Caco-2 (cell line): ENCODE measurements around the gene EXOC1. TPM values are rescaled to one million over a fixed set of nuclear protein-coding genes. Genes with fewer than 3 reads are reported as not detected.

Experiments
- BruUV-seq: library from RNA; stranded (reverse); fragments of 400-500 nt; replicated peaks from 2 replicates; lab custom pipeline; 2021; lab: Mats Ljungman, UMichigan
- CTCF ChIA-PET: fragments of 300-600 bp; sonication (Branson Sonifier 250); formaldehyde crosslinking; loops from one replicate; lab custom pipeline; 2022; ENCODE audit warnings: antibody characterized with exemption; lab: Charles Lee
- POLR2A ChIA-PET: fragments of 300-600 bp; sonication (Branson Sonifier 250); formaldehyde crosslinking; loops from one replicate; lab custom pipeline; 2022; ENCODE audit warnings: antibody characterized with exemption; lab: Charles Lee
- DNase-seq, 2 experiments: peaks; one replicate each; pipeline versions ENCODE4 v3.0.0 to v3.0.0-alpha.2; 2020 to 2022
- H3K27me3 ChIP-seq: replicated peaks from 2 replicates; pipeline ENCODE4 v1.6.0; 2011; ENCODE audit warnings: low read length; ENCODE audit not compliant: control insufficient read depth, insufficient read depth
- H3K36me3 ChIP-seq: 2 replicates; pipeline ENCODE4 v1.5.1; 2011; ENCODE audit warnings: low read length; ENCODE audit not compliant: control insufficient read depth, insufficient read depth
- H3K4me1 ChIP-seq: fragments of 250-450 bp; sonication (Bioruptor Pico); 2 replicates; pipeline ENCODE4 v1.5.1; 2020; ENCODE audit warnings: mild to moderate bottlenecking
- H3K4me3 ChIP-seq: 2 replicates; pipeline ENCODE4 v1.5.1; 2011; ENCODE audit warnings: low read depth, mild to moderate bottlenecking, control low read depth, low read length
- H3K9me3 ChIP-seq: fragments of 250-450 bp; sonication (Bioruptor Pico); 2 replicates; pipeline ENCODE4 v1.5.1; 2020; ENCODE audit warnings: mild to moderate bottlenecking, moderate library complexity
- H3K27ac Mint-ChIP-seq: one replicate; pipeline ENCODE4 v1.8.0; 2022; ENCODE audit warnings: mixed read lengths; ENCODE audit not compliant: unreplicated experiment
- H3K27me3 Mint-ChIP-seq: one replicate; pipeline ENCODE4 v1.8.0; 2022; ENCODE audit warnings: mixed read lengths; ENCODE audit not compliant: insufficient read depth, unreplicated experiment
- H3K36me3 Mint-ChIP-seq: one replicate; pipeline ENCODE4 v1.8.0; 2022; ENCODE audit warnings: mild to moderate bottlenecking, mixed read lengths; ENCODE audit not compliant: insufficient read depth, unreplicated experiment
- H3K4me1 Mint-ChIP-seq: one replicate; pipeline ENCODE4 v1.8.0; 2022; ENCODE audit warnings: low read depth, mixed read lengths; ENCODE audit not compliant: unreplicated experiment
- H3K4me3 Mint-ChIP-seq: one replicate; pipeline ENCODE4 v1.8.0; 2022; ENCODE audit warnings: mild to moderate bottlenecking, moderate library complexity, mixed read lengths; ENCODE audit not compliant: unreplicated experiment
- H3K9me3 Mint-ChIP-seq: one replicate; pipeline ENCODE4 v1.8.0; 2022; ENCODE audit warnings: mixed read lengths; ENCODE audit not compliant: unreplicated experiment
- intact Hi-C: fragments of 100-400 bp; cut with micrococcal nuclease; formaldehyde crosslinking; loops from one replicate; pipeline ENCODE4 v1.10.0; 2022; ENCODE audit not compliant: unreplicated experiment
- total RNA-seq: library from RNA; stranded (reverse); gene quantifications from 2 replicates; pipeline ENCODE4 v1.2.3, GENCODE V29; 2022
- TF ChIP-seq, protein P1 (sequence below), 2 experiments: fragments of 200-600 bp in 1 of 2; IDR thresholded peaks; 1 replicate in 1 of 2; 2 replicates in 1 of 2; pipeline versions ENCODE4 v1.5.1 to v1.8.0; 2011 to 2022; ENCODE audit warnings: antibody characterized with exemption in 1 of 2, control low read depth in 1 of 2, inconsistent platforms in 1 of 2, low read depth in 1 of 2, low read length in 1 of 2, mild to moderate bottlenecking in 1 of 2, moderate library complexity in 1 of 2; ENCODE audit not compliant: insufficient read depth in 1 of 2, severe bottlenecking in 1 of 2, unreplicated experiment in 1 of 2

The EXOC1 gene
- total RNA-seq, 1 experiment from 2014 or later, result 19.9 TPM

DNA sequence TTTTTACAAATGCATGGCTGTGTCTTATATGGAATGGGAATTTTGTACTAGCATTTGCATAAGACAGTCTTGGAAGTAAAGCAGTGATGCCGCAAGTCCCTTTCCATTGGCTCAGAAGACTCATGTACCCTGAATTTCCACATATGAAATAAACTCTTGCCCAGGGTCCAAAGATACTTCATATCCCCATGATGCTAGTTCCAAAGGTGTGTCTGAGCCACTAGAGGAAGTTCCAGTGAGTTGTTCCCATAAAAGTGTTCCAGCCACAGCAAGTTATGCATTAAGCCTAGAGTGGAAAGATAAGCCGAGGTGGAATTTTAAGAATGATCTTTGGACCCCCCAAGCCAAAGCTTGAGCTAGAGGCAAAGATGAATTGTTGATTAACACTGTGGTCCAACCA, 86.0 kb downstream of the EXOC1 start:
- TF ChIP-seq, protein P1, sequence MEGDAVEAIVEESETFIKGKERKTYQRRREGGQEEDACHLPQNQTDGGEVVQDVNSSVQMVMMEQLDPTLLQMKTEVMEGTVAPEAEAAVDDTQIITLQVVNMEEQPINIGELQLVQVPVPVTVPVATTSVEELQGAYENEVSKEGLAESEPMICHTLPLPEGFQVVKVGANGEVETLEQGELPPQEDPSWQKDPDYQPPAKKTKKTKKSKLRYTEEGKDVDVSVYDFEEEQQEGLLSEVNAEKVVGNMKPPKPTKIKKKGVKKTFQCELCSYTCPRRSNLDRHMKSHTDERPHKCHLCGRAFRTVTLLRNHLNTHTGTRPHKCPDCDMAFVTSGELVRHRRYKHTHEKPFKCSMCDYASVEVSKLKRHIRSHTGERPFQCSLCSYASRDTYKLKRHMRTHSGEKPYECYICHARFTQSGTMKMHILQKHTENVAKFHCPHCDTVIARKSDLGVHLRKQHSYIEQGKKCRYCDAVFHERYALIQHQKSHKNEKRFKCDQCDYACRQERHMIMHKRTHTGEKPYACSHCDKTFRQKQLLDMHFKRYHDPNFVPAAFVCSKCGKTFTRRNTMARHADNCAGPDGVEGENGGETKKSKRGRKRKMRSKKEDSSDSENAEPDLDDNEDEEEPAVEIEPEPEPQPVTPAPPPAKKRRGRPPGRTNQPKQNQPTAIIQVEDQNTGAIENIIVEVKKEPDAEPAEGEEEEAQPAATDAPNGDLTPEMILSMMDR (IDR thresholded peaks at IDR 0.05; ENCODE audit: insufficient read depth in 1 of 2, low read depth in 1 of 2, low read length in 1 of 2, severe bottlenecking in 1 of 2, unreplicated experiment in 1 of 2), result no peak
- DNase-seq, result no peak
- Mint-ChIP-seq H3K36me3 (no peaks in the 10 kb centered on the region), H3K4me1 (peaks cover 9% of the 10 kb centered on the region), H3K27me3 (no peaks in the 10 kb centered on the region), H3K9me3 (no peaks in the 10 kb centered on the region), H3K27ac (no peak overlapping the region), H3K4me3 (no peak overlapping the region)
- intact Hi-C loops, result no loop called here
- ChIA-PET POLR2A (no interaction called here), CTCF (no interaction called here)
- Histone ChIP-seq H3K27me3 (no peaks in the 10 kb centered on the region), H3K36me3 (no peaks in the 10 kb centered on the region), H3K4me1 (peaks cover 14% of the 10 kb centered on the region), H3K9me3 (peaks cover 11% of the 10 kb centered on the region; the same call in 1 of the 2 replicates), H3K4me3 (no peak overlapping the region)
- no TSS peak for BruUV-seq

DNA sequence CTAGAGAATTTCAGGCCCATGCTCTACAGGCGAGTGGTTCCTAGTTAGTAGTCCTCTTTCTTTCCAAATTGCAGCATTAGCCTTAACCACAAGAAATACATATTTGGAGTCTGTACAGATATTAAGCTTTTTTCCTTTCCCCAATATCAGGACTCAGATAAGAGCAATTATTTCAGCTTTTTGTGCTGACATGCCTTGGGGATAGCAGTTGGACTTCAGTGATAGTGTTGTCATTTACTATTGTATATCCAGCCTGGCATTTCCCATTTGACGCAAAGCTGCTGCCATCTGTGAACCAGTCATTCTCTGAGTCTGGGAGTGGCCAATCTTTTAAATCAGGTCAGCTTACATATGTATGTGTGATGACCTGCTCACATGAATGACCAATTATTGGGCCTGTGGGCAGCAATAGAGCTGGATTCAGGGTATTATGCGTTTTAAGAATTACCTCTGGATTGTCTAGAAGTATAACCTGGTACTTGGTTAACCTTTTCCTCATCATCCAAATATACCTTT, 88.5 kb downstream of the EXOC1 start:
- Histone ChIP-seq H3K36me3 (no peaks in the 10 kb centered on the region), H3K9me3 (peaks cover 7% of the 10 kb centered on the region; the same call in 1 of the 2 replicates), H3K4me1 (peaks cover 14% of the 10 kb centered on the region), H3K4me3 (no peak overlapping the region), H3K27me3 (no peaks in the 10 kb centered on the region)
- Mint-ChIP-seq H3K4me3 (no peak overlapping the region), H3K27me3 (no peaks in the 10 kb centered on the region), H3K27ac (no peak overlapping the region), H3K9me3 (no peaks in the 10 kb centered on the region), H3K4me1 (peaks cover 9% of the 10 kb centered on the region), H3K36me3 (no peaks in the 10 kb centered on the region)
- no TSS peak for BruUV-seq
- intact Hi-C loops, result no loop called here
- DNase-seq, result no peak
- ChIA-PET POLR2A (interaction anchor here (0.5 kb wide), 1 partner anchor 444 kb away, joined by 10 read pairs; no protein-coding TSS in a partner anchor), CTCF (no interaction called here)
- TF ChIP-seq, protein P1 (IDR thresholded peaks at IDR 0.05; ENCODE audit: insufficient read depth in 1 of 2, low read depth in 1 of 2, low read length in 1 of 2, severe bottlenecking in 1 of 2, unreplicated experiment in 1 of 2), result no peak

DNA sequence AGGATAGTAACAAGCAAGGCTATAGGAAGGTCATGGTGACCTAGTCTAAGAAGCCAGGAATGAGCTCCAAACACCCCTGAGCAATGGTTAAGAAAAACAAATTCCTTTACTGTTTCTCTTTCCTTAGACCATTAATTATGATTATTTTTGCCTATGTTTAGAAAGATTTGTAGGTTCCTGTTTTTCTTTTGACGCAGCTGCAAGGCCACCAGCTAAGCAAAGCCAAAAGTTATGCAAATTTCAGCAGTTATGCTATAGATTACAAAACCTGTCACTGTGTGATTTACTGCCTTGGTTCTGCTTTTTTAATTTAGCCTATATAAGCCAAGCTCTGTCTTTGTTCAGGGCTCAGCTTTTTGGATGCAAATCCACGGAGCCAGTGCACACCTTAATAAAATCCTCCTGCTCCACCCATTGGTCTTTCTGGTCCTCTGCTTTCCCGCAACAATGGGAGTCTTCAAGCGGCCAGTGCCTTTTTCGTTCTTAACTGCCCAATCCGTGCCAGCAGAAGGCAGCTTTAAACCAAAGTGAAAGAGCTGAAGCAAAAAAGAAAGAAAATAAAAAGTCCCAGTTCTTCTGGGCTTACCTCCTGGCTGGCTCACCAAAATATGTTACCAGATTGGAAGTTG, 93.9 kb downstream of the EXOC1 start:
- intact Hi-C loops, result no loop called here
- TF ChIP-seq, protein P1 (IDR thresholded peaks at IDR 0.05; ENCODE audit: insufficient read depth in 1 of 2, low read depth in 1 of 2, low read length in 1 of 2, severe bottlenecking in 1 of 2, unreplicated experiment in 1 of 2), result no peak
- ChIA-PET POLR2A (interaction anchor here (2.1 kb wide), 1 partner anchor 440 kb away, joined by 9 read pairs; the partner anchor contains the start of gene AASDH), CTCF (no interaction called here)
- H3K27me3 Mint-ChIP-seq, result no peaks in the 10 kb centered on the region
- Histone ChIP-seq H3K9me3 (no peaks in the 10 kb centered on the region), H3K4me1 (0 out of 2 replicates have a peak, but pooled peaks cover 10% of the 10 kb centered on the region), H3K4me3 (no peak overlapping the region), H3K36me3 (no peaks in the 10 kb centered on the region), H3K27me3 (no peaks in the 10 kb centered on the region)
- peaks cover 6% of the 10 kb centered on the region for H3K36me3 Mint-ChIP-seq
- no peak for DNase-seq
- H3K9me3 Mint-ChIP-seq, result no peaks in the 10 kb centered on the region
- H3K4me1 Mint-ChIP-seq, result peaks cover 16% of the 10 kb centered on the region
- no TSS peak for BruUV-seq
- peak overlapping the region; percentile 93 for H3K27ac Mint-ChIP-seq
- peak overlapping the region; percentile 90 for H3K4me3 Mint-ChIP-seq
